ENCODE measurements around the gene GRAMD4. TPM values are rescaled to one million over a fixed set of nuclear protein-coding genes. Genes with fewer than 3 reads are reported as not detected.

The GRAMD4 gene
- total and polyA plus RNA-seq, 12 donors: 15.0 to 241 (median 79.4) TPM

DNA sequence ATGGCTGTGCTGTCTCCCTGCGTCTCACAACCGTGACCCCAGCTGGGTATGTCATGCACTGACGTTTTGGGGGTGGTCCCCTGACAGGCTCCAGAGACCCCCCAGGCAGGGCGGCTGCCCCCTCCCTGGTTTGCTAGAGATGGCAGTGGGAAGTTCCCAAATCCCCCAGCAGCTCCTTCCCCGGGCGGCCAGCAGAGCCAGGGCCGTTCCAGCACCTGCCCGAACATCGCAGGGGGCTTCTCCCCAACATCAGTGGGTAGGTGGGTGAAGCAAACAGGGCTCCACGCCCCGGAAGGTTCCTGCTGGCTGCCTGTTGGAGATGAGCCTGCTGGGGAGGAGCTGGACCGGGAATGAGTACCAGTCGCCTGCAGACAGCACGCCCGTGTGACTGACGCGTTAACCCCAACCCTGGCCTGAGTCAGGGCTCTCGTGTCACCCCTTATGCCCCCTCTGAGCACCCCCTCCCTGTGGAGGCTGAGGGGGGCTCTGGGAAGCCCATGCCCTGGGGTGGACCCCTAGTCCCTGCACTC, 45.6 kb downstream of the GRAMD4 start:
- no peaks in the 10 kb centered on the region for H3K27me3 ChIP-seq
- H3K4me1 ChIP-seq (replicated peaks in 1 of 2): peaks cover 5 to 10% of the 10 kb centered on the region in 2 donors
- WGBS, 4 donors: 90 to 96% (median 95%) methylated on average over 9 to 18 of the region's 18 CpGs
- no peak overlapping the region for H3K27ac ChIP-seq
- H3K36me3 ChIP-seq (replicated peaks in 1 of 2): peaks cover 0 to 62% of the 10 kb centered on the region in 2 donors
- no peaks in the 10 kb centered on the region for H3K9me3 ChIP-seq (replicated peaks in 1 of 3)
- intact Hi-C loops (cut with DNase I): loop anchor here in 1 of 2 donors (10.0 kb wide), 1 partner anchor 311 kb away; no protein-coding TSS in a partner anchor
- no peak overlapping the region for H3K4me3 ChIP-seq
- no peak for DNase-seq
- no peak for TF ChIP-seq POLR2A (IDR thresholded peaks at IDR 0.05)

DNA sequence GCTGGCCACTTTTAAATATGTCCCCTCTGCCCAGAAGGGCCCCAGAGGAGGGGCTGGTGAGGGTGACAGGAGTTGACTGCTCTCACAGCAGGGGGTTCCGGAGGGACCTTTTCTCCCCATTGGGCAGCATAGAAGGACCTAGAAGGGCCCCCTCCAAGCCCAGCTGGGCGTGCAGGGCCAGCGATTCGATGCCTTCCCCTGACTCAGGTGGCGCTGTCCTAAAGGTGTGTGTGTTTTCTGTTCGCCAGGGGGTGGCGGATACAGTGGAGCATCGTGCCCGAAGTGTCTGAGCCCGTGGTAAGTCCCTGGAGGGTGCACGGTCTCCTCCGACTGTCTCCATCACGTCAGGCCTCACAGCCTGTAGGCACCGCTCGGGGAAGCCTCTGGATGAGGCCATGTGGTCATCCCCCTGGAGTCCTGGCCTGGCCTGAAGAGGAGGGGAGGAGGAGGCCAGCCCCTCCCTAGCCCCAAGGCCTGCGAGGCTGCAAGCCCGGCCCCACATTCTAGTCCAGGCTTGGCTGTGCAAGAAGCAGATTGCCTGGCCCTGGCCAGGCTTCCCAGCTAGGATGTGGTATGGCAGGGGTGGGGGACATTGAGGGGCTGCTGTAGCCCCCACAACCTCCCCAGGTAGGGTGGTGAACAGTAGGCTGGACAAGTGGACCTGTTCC, 46.5 kb downstream of the GRAMD4 start:
- no peaks in the 10 kb centered on the region for H3K27me3 ChIP-seq
- TF ChIP-seq, protein P1, sequence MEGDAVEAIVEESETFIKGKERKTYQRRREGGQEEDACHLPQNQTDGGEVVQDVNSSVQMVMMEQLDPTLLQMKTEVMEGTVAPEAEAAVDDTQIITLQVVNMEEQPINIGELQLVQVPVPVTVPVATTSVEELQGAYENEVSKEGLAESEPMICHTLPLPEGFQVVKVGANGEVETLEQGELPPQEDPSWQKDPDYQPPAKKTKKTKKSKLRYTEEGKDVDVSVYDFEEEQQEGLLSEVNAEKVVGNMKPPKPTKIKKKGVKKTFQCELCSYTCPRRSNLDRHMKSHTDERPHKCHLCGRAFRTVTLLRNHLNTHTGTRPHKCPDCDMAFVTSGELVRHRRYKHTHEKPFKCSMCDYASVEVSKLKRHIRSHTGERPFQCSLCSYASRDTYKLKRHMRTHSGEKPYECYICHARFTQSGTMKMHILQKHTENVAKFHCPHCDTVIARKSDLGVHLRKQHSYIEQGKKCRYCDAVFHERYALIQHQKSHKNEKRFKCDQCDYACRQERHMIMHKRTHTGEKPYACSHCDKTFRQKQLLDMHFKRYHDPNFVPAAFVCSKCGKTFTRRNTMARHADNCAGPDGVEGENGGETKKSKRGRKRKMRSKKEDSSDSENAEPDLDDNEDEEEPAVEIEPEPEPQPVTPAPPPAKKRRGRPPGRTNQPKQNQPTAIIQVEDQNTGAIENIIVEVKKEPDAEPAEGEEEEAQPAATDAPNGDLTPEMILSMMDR (IDR thresholded peaks at IDR 0.05): no peak
- TF ChIP-seq POLR2A (IDR thresholded peaks at IDR 0.05): no peak
- H3K4me3 ChIP-seq: no peak overlapping the region
- WGBS, 4 donors: 88 to 97% (median 97%) methylated on average over 5 to 17 of the region's 17 CpGs
- no peak overlapping the region for H3K27ac ChIP-seq
- peaks cover 0 to 4% of the 10 kb centered on the region in 2 donors for H3K4me1 ChIP-seq (replicated peaks in 1 of 2)
- intact Hi-C loops (cut with DNase I): loop anchor here in 1 of 2 donors (10.0 kb wide), 1 partner anchor 312 kb away; no protein-coding TSS in a partner anchor
- H3K9me3 ChIP-seq (replicated peaks in 1 of 3): no peaks in the 10 kb centered on the region
- H3K36me3 ChIP-seq (replicated peaks in 1 of 2): peaks cover 0 to 66% of the 10 kb centered on the region in 2 donors
- DNase-seq: no peak

DNA sequence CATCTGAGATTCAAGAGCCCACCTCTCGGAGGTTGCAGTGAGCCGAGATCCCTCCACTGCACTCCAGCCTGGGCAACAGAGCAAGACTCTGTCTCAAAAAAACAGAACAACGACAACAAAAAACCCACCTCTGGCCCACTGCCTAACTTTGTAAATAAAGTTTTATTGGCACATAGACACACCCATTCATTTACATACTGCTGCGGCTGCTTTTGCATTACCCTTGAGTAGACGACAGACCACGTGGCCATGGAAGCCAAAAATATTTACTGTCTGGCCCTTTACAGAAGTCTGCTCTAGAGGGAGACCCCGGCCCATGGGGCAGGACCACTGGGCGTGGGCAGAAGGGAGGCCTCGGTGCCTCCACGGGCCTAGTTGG, 47.0 kb downstream of the GRAMD4 start:
- no peak for DNase-seq
- TF ChIP-seq, protein P1 (IDR thresholded peaks at IDR 0.05): no peak
- no peak for TF ChIP-seq POLR2A (IDR thresholded peaks at IDR 0.05)
- Histone ChIP-seq H3K4me3 (no peak overlapping the region), H3K27me3 (no peaks in the 10 kb centered on the region), H3K4me1 (replicated peaks in 1 of 2) (no peaks in the 10 kb centered on the region), H3K27ac (no peak overlapping the region), H3K36me3 (replicated peaks in 1 of 2) (peaks cover 0 to 66% of the 10 kb centered on the region in 2 donors), H3K9me3 (replicated peaks in 1 of 3) (no peaks in the 10 kb centered on the region)
- WGBS, 4 donors: 97 to 98% (median 98%) methylated on average over 8 to 10 of the region's 10 CpGs
- intact Hi-C loops (cut with DNase I): loop anchor here in 1 of 2 donors (10.0 kb wide), 1 partner anchor 312 kb away; no protein-coding TSS in a partner anchor

DNA sequence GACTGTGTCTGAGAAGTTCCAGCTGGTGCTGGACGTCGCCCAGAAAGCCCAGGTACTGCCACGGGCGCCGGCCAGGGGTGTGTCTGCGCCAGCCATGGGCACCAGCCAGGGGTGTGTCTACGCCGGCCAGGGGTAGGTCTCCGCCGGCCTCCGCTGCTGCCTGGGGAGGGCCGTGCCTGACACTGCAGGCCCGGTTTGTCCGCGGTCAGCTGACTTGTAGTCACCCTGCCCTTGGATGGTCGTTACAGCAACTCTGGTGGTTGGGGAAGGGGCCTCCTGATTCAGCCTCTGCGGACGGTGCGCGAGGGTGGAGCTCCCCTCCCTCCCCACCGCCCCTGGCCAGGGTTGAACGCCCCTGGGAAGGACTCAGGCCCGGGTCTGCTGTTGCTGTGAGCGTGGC, 47.9 kb downstream of the GRAMD4 start:
- no peak overlapping the region for H3K4me3 ChIP-seq
- intact Hi-C loops (cut with DNase I): loop anchor here in 1 of 2 donors (10.0 kb wide), 1 partner anchor 313 kb away; no protein-coding TSS in a partner anchor
- no peak for DNase-seq
- no peaks in the 10 kb centered on the region for H3K9me3 ChIP-seq (replicated peaks in 1 of 3)
- H3K36me3 ChIP-seq (replicated peaks in 1 of 2): peaks cover 0 to 66% of the 10 kb centered on the region in 2 donors
- TF ChIP-seq, protein P1 (IDR thresholded peaks at IDR 0.05): no peak
- TF ChIP-seq POLR2A (IDR thresholded peaks at IDR 0.05): no peak
- no peaks in the 10 kb centered on the region for H3K4me1 ChIP-seq (replicated peaks in 1 of 2)
- H3K27me3 ChIP-seq: no peaks in the 10 kb centered on the region
- 88 to 94% (median 91%) methylated on average over 6 to 24 of the region's 24 CpGs for WGBS, 4 donors
- H3K27ac ChIP-seq: no peak overlapping the region
